ENCODE results near the gene BMF.

The BMF gene

GRCh38 chr15:40067921-40068624 is 40.6 kb downstream of the BMF start:
- in situ Hi-C loops (cut with MboI; ENCODE audit: low sequenced_read_pairs) = no loop called here

- in situ Hi-C loops (cut with MboI; ENCODE audit: low sequenced_read_pairs) = no loop called here
Measured at GRCh38 chr15:40066589-40066988, 42.1 kb downstream of the BMF start.

GRCh38 chr15:40065166-40065565 is 43.5 kb downstream of the BMF start:
- in situ Hi-C loops (cut with MboI; ENCODE audit: low sequenced_read_pairs) = no loop called here

GRCh38 chr15:40064231-40064894 is 44.3 kb downstream of the BMF start:
- in situ Hi-C loops (cut with MboI; ENCODE audit: low sequenced_read_pairs) = no loop called here

GRCh38 chr15:40063563-40064011 is 45.1 kb downstream of the BMF start:
- in situ Hi-C loops (cut with MboI; ENCODE audit: low sequenced_read_pairs) = no loop called here

GRCh38 chr15:40062816-40063562 is 45.7 kb downstream of the BMF start:
- in situ Hi-C loops (cut with MboI; ENCODE audit: low sequenced_read_pairs) = no loop called here

GRCh38 chr15:40061212-40061901 is 47.3 kb downstream of the BMF start:
- in situ Hi-C loops (cut with MboI; ENCODE audit: low sequenced_read_pairs) = no loop called here

- in situ Hi-C loops (cut with MboI; ENCODE audit: low sequenced_read_pairs) = no loop called here
Measured at GRCh38 chr15:40060236-40060961, 48.3 kb downstream of the BMF start.

- in situ Hi-C loops (cut with MboI; ENCODE audit: low sequenced_read_pairs) = no loop called here
Measured at GRCh38 chr15:40059821-40060220, 48.9 kb downstream of the BMF start.

- in situ Hi-C loops (cut with MboI; ENCODE audit: low sequenced_read_pairs) = no loop called here
Measured at GRCh38 chr15:40058476-40059140, 50.1 kb downstream of the BMF start.

- in situ Hi-C loops (cut with MboI; ENCODE audit: low sequenced_read_pairs) = no loop called here
Measured at GRCh38 chr15:40055576-40056293, 52.9 kb downstream of the BMF start.

- in situ Hi-C loops (cut with MboI; ENCODE audit: low sequenced_read_pairs) = no loop called here
Measured at GRCh38 chr15:40054855-40055575, 53.7 kb downstream of the BMF start.

- in situ Hi-C loops (cut with MboI; ENCODE audit: low sequenced_read_pairs) = no loop called here
Measured at GRCh38 chr15:40054605-40054854, 54.1 kb downstream of the BMF start.

- in situ Hi-C loops (cut with MboI; ENCODE audit: low sequenced_read_pairs) = no loop called here
Measured at GRCh38 chr15:40053831-40054604, 54.7 kb downstream of the BMF start.

GRCh38 chr15:40053079-40053830 is 55.4 kb downstream of the BMF start:
- in situ Hi-C loops (cut with MboI; ENCODE audit: low sequenced_read_pairs) = no loop called here

- in situ Hi-C loops (cut with MboI; ENCODE audit: low sequenced_read_pairs) = no loop called here
Measured at GRCh38 chr15:40052604-40053003, 56.1 kb downstream of the BMF start.

GRCh38 chr15:40051616-40052415 is 56.9 kb downstream of the BMF start:
- in situ Hi-C loops (cut with MboI; ENCODE audit: low sequenced_read_pairs) = no loop called here
